Dendritic cell treated with granulocyte-macrophage colony-stimulating factor and Interleukin-4, amounts not matched to agents 40 ng/mL and 50 ng/mL, for 4 days (primary cell): Measurements from ENCODE around the gene MCTP1.
"Not testable (repeated sequence)": the region's sequence is repeated elsewhere in the genome, so short reads cannot be mapped to it uniquely, and the experiment has no call there.

Source experiments
- H3K27ac Mint-ChIP-seq: one replicate; pipeline ENCODE4 v1.8.0; 2022; ENCODE audit warnings: mild to moderate bottlenecking, mixed read lengths
- H3K27me3 Mint-ChIP-seq: one replicate; pipeline ENCODE4 v1.8.0; 2022; ENCODE audit warnings: mild to moderate bottlenecking, mixed read lengths
- H3K36me3 Mint-ChIP-seq: one replicate; pipeline ENCODE4 v1.8.0; 2022; ENCODE audit warnings: low read depth, mixed read lengths
- H3K4me1 Mint-ChIP-seq: one replicate; pipeline ENCODE4 v1.8.0; 2022; ENCODE audit warnings: low read depth, mixed read lengths
- H3K4me3 Mint-ChIP-seq: one replicate; pipeline ENCODE4 v1.8.0; 2022; ENCODE audit warnings: mild to moderate bottlenecking, moderate library complexity, mixed read lengths
- H3K9me3 Mint-ChIP-seq: one replicate; pipeline ENCODE4 v1.8.0; 2022; ENCODE audit warnings: mixed read lengths
- intact Hi-C: fragments of 100-400 bp; cut with micrococcal nuclease; formaldehyde crosslinking; loops from one replicate; pipeline ENCODE4 v1.15.0; 2022

Gene MCTP1

GRCh38 chr5:95235439-95235982, 49.4 kb downstream of the MCTP1 start:
- intact Hi-C loops, result no loop called here
- H3K27ac Mint-ChIP-seq, result no peak overlapping the region
- H3K27me3 Mint-ChIP-seq, result peaks cover 6% of the 10 kb centered on the region
- no peaks in the 10 kb centered on the region for H3K4me1 Mint-ChIP-seq
- no peaks in the 10 kb centered on the region for H3K36me3 Mint-ChIP-seq
- no peaks in the 10 kb centered on the region for H3K9me3 Mint-ChIP-seq
- no peak overlapping the region for H3K4me3 Mint-ChIP-seq

- Mint-ChIP-seq H3K27me3 (no peaks in the 10 kb centered on the region), H3K4me1 (no peaks in the 10 kb centered on the region), H3K27ac (no peak overlapping the region), H3K4me3 (no peak overlapping the region), H3K36me3 (no peaks in the 10 kb centered on the region), H3K9me3 (no peaks in the 10 kb centered on the region)
- intact Hi-C loops, result no loop called here
These were observed 55.2 kb downstream of the MCTP1 start for GRCh38 chr5:95229646-95230045.

- no peaks in the 10 kb centered on the region for H3K9me3 Mint-ChIP-seq
- no peak overlapping the region for H3K4me3 Mint-ChIP-seq
- H3K27me3 Mint-ChIP-seq, result no peaks in the 10 kb centered on the region
- H3K27ac Mint-ChIP-seq, result no peak overlapping the region
- intact Hi-C loops, result no loop called here
- no peaks in the 10 kb centered on the region for H3K4me1 Mint-ChIP-seq
- H3K36me3 Mint-ChIP-seq, result no peaks in the 10 kb centered on the region
These were observed 60.0 kb downstream of the MCTP1 start for GRCh38 chr5:95224701-95225459.

- H3K4me1 Mint-ChIP-seq, result no peaks in the 10 kb centered on the region
- no peak overlapping the region for H3K4me3 Mint-ChIP-seq
- H3K36me3 Mint-ChIP-seq, result no peaks in the 10 kb centered on the region
- H3K27ac Mint-ChIP-seq, result no peak overlapping the region
- intact Hi-C loops, result no loop called here
- no peaks in the 10 kb centered on the region for H3K9me3 Mint-ChIP-seq
- H3K27me3 Mint-ChIP-seq, result no peaks in the 10 kb centered on the region
These were observed 61.2 kb downstream of the MCTP1 start for GRCh38 chr5:95223566-95224258.

- Mint-ChIP-seq H3K4me1 (no peaks in the 10 kb centered on the region), H3K27ac (no peak overlapping the region), H3K27me3 (no peaks in the 10 kb centered on the region), H3K36me3 (no peaks in the 10 kb centered on the region), H3K4me3 (no peak overlapping the region), H3K9me3 (no peaks in the 10 kb centered on the region)
- intact Hi-C loops, result no loop called here
These were observed 62.1 kb downstream of the MCTP1 start for GRCh38 chr5:95222836-95223235.

- H3K27me3 Mint-ChIP-seq, result no peaks in the 10 kb centered on the region
- no peak overlapping the region for H3K4me3 Mint-ChIP-seq
- H3K36me3 Mint-ChIP-seq, result no peaks in the 10 kb centered on the region
- intact Hi-C loops, result no loop called here
- H3K27ac Mint-ChIP-seq, result no peak overlapping the region
- no peaks in the 10 kb centered on the region for H3K9me3 Mint-ChIP-seq
- H3K4me1 Mint-ChIP-seq, result no peaks in the 10 kb centered on the region
These were observed 63.7 kb downstream of the MCTP1 start for GRCh38 chr5:95221234-95221633.

- H3K4me1 Mint-ChIP-seq, result no peaks in the 10 kb centered on the region
- no peaks in the 10 kb centered on the region for H3K9me3 Mint-ChIP-seq
These were observed 64.5 kb downstream of the MCTP1 start for GRCh38 chr5:95220381-95220780.

GRCh38 chr5:95219411-95219810, 65.5 kb downstream of the MCTP1 start:
- no peak overlapping the region for H3K4me3 Mint-ChIP-seq
- H3K27me3 Mint-ChIP-seq, result no peaks in the 10 kb centered on the region
- H3K9me3 Mint-ChIP-seq, result no peaks in the 10 kb centered on the region
- no peaks in the 10 kb centered on the region for H3K4me1 Mint-ChIP-seq
- intact Hi-C loops, result no loop called here
- H3K36me3 Mint-ChIP-seq, result no peaks in the 10 kb centered on the region
- H3K27ac Mint-ChIP-seq, result no peak overlapping the region

More at GRCh38 chr5:95220381-95220780, 64.5 kb downstream of the MCTP1 start:
- no peaks in the 10 kb centered on the region for H3K27me3 Mint-ChIP-seq
- no peak overlapping the region for H3K4me3 Mint-ChIP-seq
- no peak overlapping the region for H3K27ac Mint-ChIP-seq
- intact Hi-C loops, result no loop called here
- H3K36me3 Mint-ChIP-seq, result no peaks in the 10 kb centered on the region

- H3K9me3 Mint-ChIP-seq, result no peaks in the 10 kb centered on the region
- H3K4me3 Mint-ChIP-seq, result no peak overlapping the region
- no peak overlapping the region for H3K27ac Mint-ChIP-seq
- H3K4me1 Mint-ChIP-seq, result no peaks in the 10 kb centered on the region
- intact Hi-C loops, result no loop called here
- no peaks in the 10 kb centered on the region for H3K36me3 Mint-ChIP-seq
- H3K27me3 Mint-ChIP-seq, result no peaks in the 10 kb centered on the region
These were observed 67.0 kb downstream of the MCTP1 start for GRCh38 chr5:95217881-95218280.

- Mint-ChIP-seq H3K36me3 (no peaks in the 10 kb centered on the region), H3K4me1 (no peaks in the 10 kb centered on the region), H3K9me3 (no peaks in the 10 kb centered on the region), H3K4me3 (no peak overlapping the region), H3K27me3 (no peaks in the 10 kb centered on the region), H3K27ac (no peak overlapping the region)
- intact Hi-C loops, result no loop called here
These were observed 67.5 kb downstream of the MCTP1 start for GRCh38 chr5:95217351-95217750.

- Mint-ChIP-seq H3K4me1 (no peaks in the 10 kb centered on the region), H3K36me3 (no peaks in the 10 kb centered on the region), H3K27me3 (no peaks in the 10 kb centered on the region), H3K27ac (no peak overlapping the region), H3K9me3 (peaks cover 10% of the 10 kb centered on the region), H3K4me3 (no peak overlapping the region)
- intact Hi-C loops, result no loop called here
These were observed 68.5 kb downstream of the MCTP1 start for GRCh38 chr5:95216136-95216955.

GRCh38 chr5:95207811-95208210, 77.1 kb downstream of the MCTP1 start:
- H3K9me3 Mint-ChIP-seq, result peaks cover 17% of the 10 kb centered on the region
- intact Hi-C loops, H3K4me3 Mint-ChIP-seq, H3K27ac Mint-ChIP-seq, H3K27me3 Mint-ChIP-seq, H3K4me1 Mint-ChIP-seq, H3K36me3 Mint-ChIP-seq: not testable (repeated sequence)

GRCh38 chr5:95194856-95195255, 90.0 kb downstream of the MCTP1 start:
- H3K36me3 Mint-ChIP-seq, result no peaks in the 10 kb centered on the region
- H3K9me3 Mint-ChIP-seq, result no peaks in the 10 kb centered on the region
- no peaks in the 10 kb centered on the region for H3K4me1 Mint-ChIP-seq
- H3K27ac Mint-ChIP-seq, result no peak overlapping the region
- intact Hi-C loops, result no loop called here
- no peaks in the 10 kb centered on the region for H3K27me3 Mint-ChIP-seq
- no peak overlapping the region for H3K4me3 Mint-ChIP-seq

- Mint-ChIP-seq H3K4me3 (no peak overlapping the region), H3K27me3 (no peaks in the 10 kb centered on the region), H3K9me3 (no peaks in the 10 kb centered on the region), H3K4me1 (no peaks in the 10 kb centered on the region), H3K36me3 (no peaks in the 10 kb centered on the region), H3K27ac (no peak overlapping the region)
- intact Hi-C loops, result no loop called here
These were observed 93.6 kb downstream of the MCTP1 start for GRCh38 chr5:95191330-95191729.
